ENCODE measurements around the gene CACFD1.

CACFD1 gene

DNA sequence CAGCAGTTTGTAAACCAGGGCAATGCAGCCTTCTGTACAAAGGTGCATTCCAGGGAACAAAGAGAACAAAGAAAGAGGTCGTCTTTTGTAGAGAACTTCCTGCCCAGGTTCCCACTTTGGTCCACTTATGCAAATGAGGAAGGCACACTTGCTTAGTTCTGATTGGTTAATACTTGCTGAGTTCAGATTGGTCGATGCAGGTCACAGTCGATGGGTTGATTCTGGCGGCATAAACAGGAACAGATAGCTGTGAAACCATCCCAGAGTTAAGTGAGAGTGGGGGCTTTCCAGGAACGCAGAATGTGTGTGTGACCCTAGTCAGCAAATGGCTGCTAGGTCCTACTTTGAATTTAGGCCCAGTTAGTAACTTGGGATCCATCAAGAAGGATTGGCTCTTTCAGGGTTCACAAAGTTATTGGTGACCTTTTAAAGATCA lies 39.4 kb upstream of the CACFD1 start:
- DNase-seq = no peak
- Histone ChIP-seq H3K9ac (ENCODE audit: low read length) (no peak overlapping the region), H3K23ac (ENCODE audit: low read length) (no peak overlapping the region), H3K4me3 (ENCODE audit: low read depth, low read length) (no peak overlapping the region), H3K27me3 (ENCODE audit: insufficient read depth, low read length) (no peaks in the 10 kb centered on the region), H4K91ac (ENCODE audit: low read depth, low read length) (no peak overlapping the region), H4K12ac (ENCODE audit: low read depth, low read length) (no peak overlapping the region), H2BK5ac (ENCODE audit: low read depth, low read length, poor library complexity) (no peak overlapping the region), H3K4ac (ENCODE audit: low read depth, low read length) (no peak overlapping the region), H3K79me1 (ENCODE audit: low read length) (peaks cover 8% of the 10 kb centered on the region), H3K9me3 (ENCODE audit: insufficient read depth, low read depth, low read length) (no peaks in the 10 kb centered on the region), H4K8ac (ENCODE audit: low read depth, low read length) (no peak overlapping the region), H3K4me2 (ENCODE audit: low read length) (no peak overlapping the region), H2AFZ (ENCODE audit: insufficient read depth, low read length, poor library complexity) (no peak overlapping the region), H3K14ac (ENCODE audit: low read length) (no peak overlapping the region), H3K27ac (ENCODE audit: low read depth, low read length) (no peak overlapping the region), H3K79me2 (ENCODE audit: control insufficient read depth, insufficient read depth, low read length, poor library complexity) (peaks cover 9% of the 10 kb centered on the region), H3K4me1 (ENCODE audit: control insufficient read depth in 1 of 2, insufficient read depth in 2 of 2, low read length in 2 of 2) (peaks cover 6 to 9% of the 10 kb centered on the region in 2 experiments), H2BK120ac (ENCODE audit: insufficient read depth, low read length, poor library complexity) (no peak overlapping the region), H2AK5ac (ENCODE audit: low read length) (no peak overlapping the region), H3K36me3 (ENCODE audit: control insufficient read depth in 1 of 2, insufficient read depth in 2 of 2, low read length in 2 of 2) (peaks cover 4 to 8% of the 10 kb centered on the region in 2 experiments), H3K18ac (ENCODE audit: low read length) (no peak overlapping the region), H2BK12ac (ENCODE audit: low read length) (no peak overlapping the region)
- no CpG with 5 or more reads among the region's 5 CpGs for WGBS (ENCODE audit: extremely low coverage, insufficient coverage, insufficient read length)

DNA sequence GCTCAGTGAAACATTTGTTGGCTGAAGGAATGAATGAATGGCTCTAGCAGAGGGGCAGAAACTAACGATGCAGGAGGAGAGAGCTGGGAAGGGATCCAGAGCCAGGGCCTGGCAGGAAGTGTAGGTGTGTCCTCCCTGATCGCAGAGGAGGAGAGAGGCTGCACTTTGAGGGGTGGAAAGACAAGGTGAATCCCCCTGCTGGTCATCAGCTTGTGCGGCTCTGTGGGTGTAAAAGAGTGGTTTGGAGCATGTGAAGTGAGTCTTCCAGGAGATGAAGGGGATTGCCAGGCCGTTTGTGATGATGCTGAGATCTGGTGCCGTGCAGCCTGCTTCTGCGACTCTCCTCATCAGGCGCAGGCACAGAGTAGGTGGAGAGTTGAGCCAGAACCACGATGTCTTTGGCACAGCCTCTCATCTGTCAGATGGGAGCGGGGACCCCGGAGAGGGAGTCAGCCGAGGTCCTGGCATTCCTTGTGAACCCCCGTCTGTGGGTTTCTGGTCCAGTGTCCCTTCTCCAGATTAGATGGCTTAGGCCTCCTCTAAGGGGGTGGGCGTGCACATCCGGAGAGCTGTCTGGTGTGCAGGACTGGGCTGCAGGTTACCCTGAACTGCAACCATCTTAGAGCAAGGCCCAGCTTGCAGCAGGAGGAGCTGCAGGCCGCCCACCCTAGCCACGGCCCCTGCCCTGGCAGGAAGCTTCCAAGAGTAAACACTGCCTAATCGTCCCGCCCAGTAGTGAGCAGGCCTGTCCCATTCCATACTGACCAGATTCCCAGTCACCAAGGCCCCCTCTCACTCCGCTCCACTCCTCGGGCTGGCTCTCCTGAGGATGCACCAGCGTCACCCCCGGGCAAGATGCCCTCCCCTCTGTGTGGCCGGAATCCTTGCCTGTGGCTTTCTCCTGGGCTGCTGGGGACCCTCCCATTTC lies 37.9 kb upstream of the CACFD1 start, which contains the start of gene ADAMTS13:
TSS of gene ADAMTS13 (plus strand) at position 753 of the 928 bp plus-strand sequence. CDS start at position 830, 77 bp downstream.
- no peaks in the 10 kb centered on the region for H3K9me3 ChIP-seq (ENCODE audit: insufficient read depth, low read depth, low read length)
- H4K8ac ChIP-seq (ENCODE audit: low read depth, low read length) = no peak within 1 kb of the TSS
- no peak within 1 kb of the TSS for H3K9ac ChIP-seq (ENCODE audit: low read length)
- no peak within 1 kb of the TSS for H3K18ac ChIP-seq (ENCODE audit: low read length)
- H3K4me3 ChIP-seq (ENCODE audit: low read depth, low read length) = no peak within 1 kb of the TSS
- H3K36me3 ChIP-seq (ENCODE audit: control insufficient read depth in 1 of 2, insufficient read depth in 2 of 2, low read length in 2 of 2) = no peaks in the 10 kb centered on the region
- H2BK120ac ChIP-seq (ENCODE audit: insufficient read depth, low read length, poor library complexity) = no peak within 1 kb of the TSS
- no peak within 1 kb of the TSS for H3K14ac ChIP-seq (ENCODE audit: low read length)
- no peak within 1 kb of the TSS for H3K4ac ChIP-seq (ENCODE audit: low read depth, low read length)
- peaks cover 2 to 3% of the 10 kb centered on the region in 2 experiments for H3K4me1 ChIP-seq (ENCODE audit: control insufficient read depth in 1 of 2, insufficient read depth in 2 of 2, low read length in 2 of 2)
- H2BK5ac ChIP-seq (ENCODE audit: low read depth, low read length, poor library complexity) = no peak within 1 kb of the TSS
- no peak within 1 kb of the TSS for H3K27ac ChIP-seq (ENCODE audit: low read depth, low read length)
- no CpG with 5 or more reads among the region's 23 CpGs for WGBS (ENCODE audit: extremely low coverage, insufficient coverage, insufficient read length)
- DNase-seq = no peak
- no peak within 1 kb of the TSS for H3K4me2 ChIP-seq (ENCODE audit: low read length)
- no peaks in the 10 kb centered on the region for H3K27me3 ChIP-seq (ENCODE audit: insufficient read depth, low read length)
- H4K91ac ChIP-seq (ENCODE audit: low read depth, low read length) = no peak within 1 kb of the TSS
- no peak within 1 kb of the TSS for H2BK12ac ChIP-seq (ENCODE audit: low read length)
- H2AFZ ChIP-seq (ENCODE audit: insufficient read depth, low read length, poor library complexity) = no peak within 1 kb of the TSS
- no peak within 1 kb of the TSS for H4K12ac ChIP-seq (ENCODE audit: low read depth, low read length)
- H2AK5ac ChIP-seq (ENCODE audit: low read length) = no peak within 1 kb of the TSS
- peaks cover 9% of the 10 kb centered on the region for H3K79me2 ChIP-seq (ENCODE audit: control insufficient read depth, insufficient read depth, low read length, poor library complexity)
- no peak within 1 kb of the TSS for H3K23ac ChIP-seq (ENCODE audit: low read length)
- peaks cover 8% of the 10 kb centered on the region for H3K79me1 ChIP-seq (ENCODE audit: low read length)

DNA sequence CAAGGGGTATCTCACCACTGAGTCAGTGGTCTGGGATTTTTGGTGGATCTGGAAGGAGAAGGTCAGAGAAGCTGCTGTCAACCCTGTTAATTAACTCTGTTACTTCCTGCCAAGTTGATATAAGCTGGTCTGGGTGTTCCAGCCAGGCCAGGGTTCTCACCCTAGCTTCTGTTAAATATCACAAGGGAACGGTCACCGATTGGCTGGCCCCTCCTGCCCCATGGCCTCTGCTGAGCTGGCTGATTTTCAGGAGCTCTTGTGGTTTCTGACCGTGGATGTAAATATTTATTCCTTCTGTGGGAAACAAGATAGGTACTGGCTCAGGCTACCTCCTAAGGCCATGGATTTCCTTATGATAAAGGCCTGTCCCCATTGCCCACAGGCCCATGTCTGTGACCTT lies 36.6 kb upstream of the CACFD1 start:
- WGBS (ENCODE audit: extremely low coverage, insufficient coverage, insufficient read length) = no CpG with 5 or more reads among the region's 3 CpGs
- DNase-seq = no peak
- Histone ChIP-seq H4K8ac (ENCODE audit: low read depth, low read length) (no peak overlapping the region), H2BK12ac (ENCODE audit: low read length) (no peak overlapping the region), H3K79me1 (ENCODE audit: low read length) (peaks cover 1% of the 10 kb centered on the region), H3K4me2 (ENCODE audit: low read length) (no peak overlapping the region), H3K9me3 (ENCODE audit: insufficient read depth, low read depth, low read length) (peaks cover 5% of the 10 kb centered on the region), H3K14ac (ENCODE audit: low read length) (no peak overlapping the region), H2AFZ (ENCODE audit: insufficient read depth, low read length, poor library complexity) (no peak overlapping the region), H2BK120ac (ENCODE audit: insufficient read depth, low read length, poor library complexity) (no peak overlapping the region), H3K9ac (ENCODE audit: low read length) (no peak overlapping the region), H3K79me2 (ENCODE audit: control insufficient read depth, insufficient read depth, low read length, poor library complexity) (peaks cover 1% of the 10 kb centered on the region), H3K36me3 (ENCODE audit: control insufficient read depth in 1 of 2, insufficient read depth in 2 of 2, low read length in 2 of 2) (no peaks in the 10 kb centered on the region), H3K4ac (ENCODE audit: low read depth, low read length) (no peak overlapping the region), H3K27me3 (ENCODE audit: insufficient read depth, low read length) (no peaks in the 10 kb centered on the region), H4K12ac (ENCODE audit: low read depth, low read length) (no peak overlapping the region), H3K4me3 (ENCODE audit: low read depth, low read length) (no peak overlapping the region), H2AK5ac (ENCODE audit: low read length) (no peak overlapping the region), H3K27ac (ENCODE audit: low read depth, low read length) (no peak overlapping the region), H3K23ac (ENCODE audit: low read length) (no peak overlapping the region), H2BK5ac (ENCODE audit: low read depth, low read length, poor library complexity) (no peak overlapping the region), H4K91ac (ENCODE audit: low read depth, low read length) (no peak overlapping the region), H3K4me1 (ENCODE audit: control insufficient read depth in 1 of 2, insufficient read depth in 2 of 2, low read length in 2 of 2) (peaks cover 0 to under 1% of the 10 kb centered on the region in 2 experiments), H3K18ac (ENCODE audit: low read length) (no peak overlapping the region)

DNA sequence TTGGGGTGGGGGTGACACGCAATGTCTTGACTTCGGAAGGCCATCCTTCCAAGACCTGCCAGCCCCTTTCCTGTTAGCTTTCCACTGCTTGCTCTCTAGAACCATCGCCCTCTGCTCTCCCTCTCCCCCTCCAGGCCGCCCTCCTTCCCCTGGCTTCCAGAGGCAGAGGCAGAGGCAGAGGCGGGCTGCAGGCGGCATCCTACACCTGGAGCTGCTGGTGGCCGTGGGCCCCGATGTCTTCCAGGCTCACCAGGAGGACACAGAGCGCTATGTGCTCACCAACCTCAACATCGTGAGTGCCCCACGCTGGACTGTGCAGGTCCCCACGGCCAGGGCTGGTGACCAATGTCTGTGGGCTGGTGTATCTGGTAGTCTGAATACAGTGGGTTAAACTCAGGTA lies 35.6 kb upstream of the CACFD1 start:
- H3K79me1 ChIP-seq (ENCODE audit: low read length) = no peaks in the 10 kb centered on the region
- H2AK5ac ChIP-seq (ENCODE audit: low read length) = no peak overlapping the region
- H4K12ac ChIP-seq (ENCODE audit: low read depth, low read length) = no peak overlapping the region
- peaks cover 6% of the 10 kb centered on the region for H3K9me3 ChIP-seq (ENCODE audit: insufficient read depth, low read depth, low read length)
- H3K4ac ChIP-seq (ENCODE audit: low read depth, low read length) = no peak overlapping the region
- no peak for DNase-seq
- no peak overlapping the region for H4K91ac ChIP-seq (ENCODE audit: low read depth, low read length)
- no peak overlapping the region for H3K9ac ChIP-seq (ENCODE audit: low read length)
- no peaks in the 10 kb centered on the region for H3K79me2 ChIP-seq (ENCODE audit: control insufficient read depth, insufficient read depth, low read length, poor library complexity)
- peaks cover 0 to 2% of the 10 kb centered on the region in 2 experiments for H3K4me1 ChIP-seq (ENCODE audit: control insufficient read depth in 1 of 2, insufficient read depth in 2 of 2, low read length in 2 of 2)
- no peak overlapping the region for H4K8ac ChIP-seq (ENCODE audit: low read depth, low read length)
- no peak overlapping the region for H2BK120ac ChIP-seq (ENCODE audit: insufficient read depth, low read length, poor library complexity)
- H3K18ac ChIP-seq (ENCODE audit: low read length) = no peak overlapping the region
- H2AFZ ChIP-seq (ENCODE audit: insufficient read depth, low read length, poor library complexity) = no peak overlapping the region
- H3K4me2 ChIP-seq (ENCODE audit: low read length) = no peak overlapping the region
- no peak overlapping the region for H2BK12ac ChIP-seq (ENCODE audit: low read length)
- no peak overlapping the region for H3K4me3 ChIP-seq (ENCODE audit: low read depth, low read length)
- H3K27ac ChIP-seq (ENCODE audit: low read depth, low read length) = no peak overlapping the region
- no peak overlapping the region for H3K14ac ChIP-seq (ENCODE audit: low read length)
- H2BK5ac ChIP-seq (ENCODE audit: low read depth, low read length, poor library complexity) = no peak overlapping the region
- no peaks in the 10 kb centered on the region for H3K27me3 ChIP-seq (ENCODE audit: insufficient read depth, low read length)
- H3K23ac ChIP-seq (ENCODE audit: low read length) = no peak overlapping the region
- H3K36me3 ChIP-seq (ENCODE audit: control insufficient read depth in 1 of 2, insufficient read depth in 2 of 2, low read length in 2 of 2) = no peaks in the 10 kb centered on the region
- WGBS (ENCODE audit: extremely low coverage, insufficient coverage, insufficient read length) = no CpG with 5 or more reads among the region's 12 CpGs
